ENCODE data around the gene FBXW11. TPM values are rescaled to one million over a fixed set of nuclear protein-coding genes. Genes with fewer than 3 reads are reported as not detected.
"Not testable (repeated sequence)": the region's sequence is repeated elsewhere in the genome, so short reads cannot be mapped to it uniquely, and the experiment has no call there.

The FBXW11 gene
- total RNA-seq: 84.0 TPM

DNA sequence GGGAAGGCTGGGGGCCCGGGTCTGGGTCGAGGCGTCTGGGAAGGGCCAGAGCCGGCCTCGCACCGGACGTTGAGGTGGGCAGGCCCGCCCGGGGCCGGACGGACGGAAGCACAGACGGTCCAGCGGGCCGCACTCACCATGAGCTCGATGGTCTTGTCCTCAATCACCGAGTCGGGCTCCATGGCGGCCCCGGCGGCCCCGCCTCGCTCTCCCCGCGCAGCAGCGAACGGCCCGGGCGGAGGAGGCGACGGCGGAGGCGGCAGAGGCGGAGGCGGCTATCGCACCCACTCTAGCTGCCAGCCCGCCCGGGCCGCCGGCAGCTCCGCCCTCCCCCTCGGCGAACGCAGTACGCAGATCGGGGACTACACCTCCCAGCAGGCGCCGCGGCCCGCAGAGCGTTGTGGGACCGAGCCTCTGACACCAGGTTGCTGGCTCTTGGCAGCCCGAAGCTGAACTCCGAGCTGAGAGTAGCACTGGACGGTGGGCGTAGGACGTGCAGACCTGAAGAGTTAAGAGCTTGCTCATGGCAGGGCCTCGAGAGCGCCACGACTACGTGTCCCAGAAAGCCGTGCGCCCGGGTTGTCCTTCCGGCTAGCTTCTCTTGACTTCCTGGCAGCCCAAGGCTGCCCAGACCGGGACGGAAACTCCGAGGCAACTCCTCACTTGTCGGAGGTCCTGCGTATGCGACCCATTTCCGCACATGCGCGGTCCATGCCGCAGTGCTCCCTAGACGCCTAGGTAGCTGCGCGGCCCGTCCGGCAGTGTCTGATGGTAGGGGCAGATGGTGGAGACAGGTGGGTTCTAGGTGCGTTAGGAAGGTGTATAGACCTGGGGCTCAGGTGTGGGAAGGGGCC lies at the start of gene FBXW11:
FBXW11 (minus strand) TSS at position 318 of the 854 bp plus-strand sequence; CDS start at position 182, 136 bp downstream.
- peak; percentile 98 for DNase-seq

DNA sequence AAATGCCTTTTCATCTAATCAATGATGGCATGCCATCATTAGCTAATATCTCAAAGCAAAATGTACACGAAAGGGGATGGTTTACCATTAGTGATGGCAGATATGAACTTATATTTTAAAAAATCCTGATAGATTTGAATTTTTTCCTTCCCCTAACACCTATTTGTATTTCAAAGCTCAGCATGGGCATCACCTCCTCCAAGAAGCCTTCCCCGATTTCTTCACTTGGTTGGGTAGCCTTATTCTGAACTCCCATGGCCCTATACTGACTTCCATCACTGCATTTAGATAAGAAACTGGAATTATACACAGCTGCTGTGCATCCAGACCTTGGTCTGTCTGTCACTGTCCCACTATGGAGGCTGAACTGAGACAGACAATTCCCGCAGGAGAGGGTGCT lies 49.6 kb upstream of the FBXW11 start:
- no peak for DNase-seq

DNA sequence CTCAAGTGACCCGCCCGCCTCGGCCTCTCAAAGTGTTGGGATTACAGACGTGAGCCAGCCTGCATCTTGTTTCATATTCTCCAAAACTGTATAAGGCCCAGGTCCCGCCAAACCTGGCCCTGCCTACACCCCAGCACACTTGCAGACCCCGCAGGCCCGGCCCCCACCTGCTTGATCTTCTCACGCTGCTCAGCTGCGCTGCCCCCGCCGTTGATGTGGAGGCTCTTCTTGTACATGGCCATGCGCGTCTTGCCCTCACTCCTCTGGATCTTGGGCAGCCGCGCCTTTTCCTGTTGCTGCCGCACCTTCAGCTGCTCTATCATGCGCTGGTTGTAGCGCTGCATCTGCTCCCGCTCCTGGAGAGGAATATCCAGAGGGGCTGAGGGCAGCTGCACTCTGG lies 49.0 kb upstream of the FBXW11 start:
- DNase-seq: no peak

- DNase-seq: no peak
These were observed 48.2 kb upstream of the FBXW11 start for GRCh38 chr5:172054611-172055153.

GRCh38 chr5:172052450-172053236 lies 46.2 kb upstream of the FBXW11 start:
- DNase-seq: no peak

DNA sequence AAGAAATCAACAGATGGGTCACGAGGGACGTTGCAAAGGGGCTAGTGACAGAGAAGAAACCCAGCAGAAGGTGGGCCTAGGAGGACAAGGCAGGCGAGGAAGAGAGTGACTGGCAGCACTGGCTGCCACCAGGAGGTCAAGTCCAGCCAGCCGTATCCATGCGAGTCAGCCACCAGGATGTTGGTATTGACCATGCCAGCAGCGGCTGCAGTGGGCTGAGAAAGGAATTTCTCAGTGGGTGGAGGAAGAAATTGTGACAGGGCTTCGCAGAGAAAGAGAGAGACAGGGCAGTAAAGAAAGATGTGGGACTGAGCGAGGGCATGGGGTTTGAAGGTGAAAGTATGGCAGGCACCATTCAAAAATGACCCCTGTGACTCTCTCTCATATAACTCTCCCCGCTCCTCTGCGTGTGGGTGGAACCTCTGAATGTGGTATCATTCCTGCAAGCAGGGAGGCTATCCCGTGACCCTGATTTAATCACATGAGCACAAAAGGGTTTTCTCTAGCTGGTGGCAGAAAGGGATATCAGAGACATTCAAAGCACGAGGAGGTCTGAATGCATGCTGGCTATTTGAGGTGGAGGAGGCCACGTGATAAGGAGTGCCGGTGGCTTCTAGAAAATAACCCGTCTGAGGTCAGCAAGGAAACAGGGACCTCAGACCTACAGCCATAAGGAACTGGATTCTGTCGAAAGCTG lies 45.4 kb upstream of the FBXW11 start:
- DNase-seq: no peak

GRCh38 chr5:172050080-172050479 lies 43.6 kb upstream of the FBXW11 start:
- DNase-seq: no peak

DNA sequence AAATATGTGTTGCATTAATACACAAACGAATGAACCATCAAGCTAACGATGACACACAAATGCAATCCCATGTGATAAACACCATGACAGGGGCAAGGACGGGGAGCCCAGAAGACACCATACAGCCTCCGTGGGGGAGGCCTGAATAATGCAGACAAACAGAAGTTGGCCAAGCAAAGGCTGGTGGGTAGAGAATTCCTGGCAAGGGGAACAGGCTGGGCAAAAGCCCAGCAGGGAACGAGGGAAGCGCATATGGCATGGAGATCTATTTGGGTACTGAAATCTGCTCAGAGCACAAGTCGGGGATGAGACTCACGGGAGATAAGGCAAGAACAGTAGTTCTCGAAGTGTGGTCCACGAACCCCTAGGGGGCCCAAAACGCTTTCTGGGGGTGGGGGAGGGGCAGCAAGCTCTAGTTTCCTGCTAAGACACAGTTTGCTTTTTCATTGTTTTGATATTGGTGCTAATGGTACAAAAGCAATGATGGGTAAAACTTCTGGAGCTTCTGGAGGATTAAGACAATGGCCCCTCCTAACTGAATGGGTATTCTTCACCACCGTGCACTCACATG lies 42.9 kb upstream of the FBXW11 start:
- no peak for DNase-seq

DNA sequence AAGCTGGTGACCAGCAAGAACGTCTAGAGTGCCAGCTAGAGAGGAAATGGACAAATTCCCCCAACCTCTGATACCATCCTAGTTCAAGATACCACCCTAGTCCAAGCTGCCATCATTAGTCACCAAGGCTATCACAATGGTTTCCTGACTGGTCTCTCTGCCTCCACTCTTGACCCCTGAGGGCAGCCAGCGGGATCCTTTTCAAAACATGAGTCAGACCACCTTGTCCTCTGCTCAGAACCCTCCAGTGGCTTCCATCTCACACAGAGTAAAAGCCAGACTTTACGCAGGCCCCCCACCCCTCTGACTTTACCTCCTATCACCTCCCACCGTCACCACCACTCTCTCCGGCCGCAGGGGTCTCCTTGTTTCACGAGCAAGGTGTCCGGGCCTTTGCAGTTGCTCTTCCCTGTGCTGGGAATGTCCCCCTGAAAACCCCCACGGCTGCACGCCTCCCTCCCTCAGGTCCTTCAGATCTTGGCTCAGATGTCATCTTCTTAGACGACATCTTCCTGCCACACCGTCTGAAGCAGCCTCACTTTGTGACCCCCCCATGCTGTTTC lies 42.2 kb upstream of the FBXW11 start:
- DNase-seq: no peak

DNA sequence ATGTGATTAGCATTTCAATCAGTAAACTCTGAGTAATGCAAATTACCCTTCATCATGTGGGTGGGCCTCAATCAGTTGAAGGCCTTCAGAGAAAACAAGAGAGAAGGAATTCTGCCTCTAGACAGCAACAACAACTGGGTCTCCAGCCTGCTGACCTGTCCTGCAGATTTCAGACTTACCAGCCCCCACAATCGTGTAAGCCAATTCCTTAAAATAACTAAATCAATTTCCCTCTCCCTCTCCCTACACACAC lies 41.7 kb upstream of the FBXW11 start:
- DNase-seq: no peak

- no peak for DNase-seq
These were observed 40.2 kb upstream of the FBXW11 start for GRCh38 chr5:172046593-172046992.

GRCh38 chr5:172045315-172045632 lies 38.8 kb upstream of the FBXW11 start:
- no peak for DNase-seq

DNA sequence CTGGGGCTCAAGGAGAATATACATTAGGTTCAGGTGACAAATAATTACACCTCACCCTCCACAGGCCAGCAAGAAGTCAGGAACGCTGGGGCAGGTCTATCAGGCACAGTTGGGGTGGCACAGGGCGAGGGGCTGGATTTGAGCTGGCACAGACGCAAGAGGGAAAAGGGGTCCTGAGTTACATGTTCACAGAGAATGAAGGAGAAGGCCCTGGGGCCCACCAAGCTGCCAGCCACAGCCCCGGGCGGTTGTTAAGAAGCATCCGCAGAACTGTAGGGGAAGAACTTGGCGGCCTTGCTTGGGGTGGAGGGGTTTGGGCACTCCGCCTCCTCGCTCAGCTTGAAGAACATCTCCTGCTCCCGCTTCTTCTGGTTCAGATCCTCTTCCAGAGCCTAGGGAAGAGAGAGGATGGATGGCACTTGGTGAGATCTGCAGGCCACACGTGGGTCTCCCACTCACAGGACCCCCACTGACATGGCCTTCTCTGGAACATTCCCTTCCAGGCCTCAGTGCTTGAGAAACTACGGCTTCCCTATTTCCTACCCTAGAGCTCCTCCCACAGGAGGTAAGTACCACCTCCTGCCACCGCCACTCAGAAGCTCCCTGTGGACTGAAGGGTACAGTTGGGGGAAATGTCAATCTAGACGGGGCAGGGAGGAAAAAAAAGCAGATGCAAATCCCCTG lies 38.3 kb upstream of the FBXW11 start:
- DNase-seq: no peak

DNA sequence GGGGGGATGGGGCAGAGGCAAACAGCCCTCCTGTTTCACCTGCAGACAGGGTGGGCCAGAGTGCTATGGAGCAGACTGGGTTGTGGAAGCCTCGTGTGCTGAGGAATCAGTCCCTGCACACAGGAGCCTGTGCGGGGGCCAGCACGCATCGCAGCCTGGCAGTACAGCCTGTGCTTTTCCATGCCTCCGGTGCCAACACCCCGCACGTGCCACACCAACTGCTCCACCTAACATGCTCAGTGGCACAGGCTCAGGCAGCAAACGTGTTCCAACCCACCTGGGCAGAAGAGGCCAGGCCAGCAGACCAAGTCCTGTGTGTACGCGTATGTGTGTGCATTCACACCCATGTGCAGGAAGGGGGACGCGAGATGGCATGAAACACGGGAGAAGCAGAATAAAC lies 37.4 kb upstream of the FBXW11 start:
- DNase-seq: peak; percentile 16

DNA sequence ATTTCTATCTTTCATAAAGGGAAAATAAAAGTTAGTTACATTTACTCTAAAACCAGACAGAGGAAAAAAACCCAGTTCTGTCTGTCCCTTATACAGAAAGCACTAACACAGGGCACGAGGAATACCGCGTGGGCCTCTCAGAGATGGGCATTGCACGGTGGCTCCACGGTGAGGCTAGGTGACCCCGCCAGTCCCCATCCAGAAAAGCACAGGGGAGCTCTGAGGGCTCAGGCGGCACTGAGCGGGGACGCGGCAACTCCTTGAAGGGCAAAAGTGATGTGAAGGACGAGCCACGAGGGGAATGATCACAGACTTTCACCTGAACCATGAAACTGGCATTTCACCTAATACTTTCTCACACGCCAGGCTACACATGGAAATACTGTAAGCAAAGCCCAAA lies 35.7 kb upstream of the FBXW11 start:
- no peak for DNase-seq

- DNase-seq: no peak
These were observed 31.7 kb upstream of the FBXW11 start for GRCh38 chr5:172038167-172038566.

DNA sequence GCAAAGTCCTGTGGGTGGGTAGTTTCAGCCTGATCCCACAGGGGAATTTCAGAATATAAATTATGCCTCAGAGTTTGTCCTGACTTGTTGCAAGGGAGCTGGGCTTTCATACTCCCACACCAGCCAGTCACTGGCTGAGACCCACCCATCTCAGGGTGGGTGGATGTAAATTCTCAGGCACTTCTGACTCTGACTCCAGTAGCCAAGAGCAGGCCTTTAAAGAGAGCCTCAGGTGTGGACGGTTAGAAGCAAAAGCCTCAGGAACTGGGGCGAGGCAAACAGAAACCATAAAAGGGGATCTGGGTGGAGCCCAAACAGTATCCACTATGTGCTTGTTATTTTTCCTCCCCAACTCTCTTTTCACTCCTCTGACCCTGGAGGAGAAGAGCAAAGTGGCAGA lies 28.6 kb upstream of the FBXW11 start:
- no peak for DNase-seq

- no peak for DNase-seq
These were observed 25.5 kb upstream of the FBXW11 start for GRCh38 chr5:172031894-172032461.

GRCh38 chr5:172029876-172030275 lies 23.4 kb upstream of the FBXW11 start:
- DNase-seq: no peak

DNA sequence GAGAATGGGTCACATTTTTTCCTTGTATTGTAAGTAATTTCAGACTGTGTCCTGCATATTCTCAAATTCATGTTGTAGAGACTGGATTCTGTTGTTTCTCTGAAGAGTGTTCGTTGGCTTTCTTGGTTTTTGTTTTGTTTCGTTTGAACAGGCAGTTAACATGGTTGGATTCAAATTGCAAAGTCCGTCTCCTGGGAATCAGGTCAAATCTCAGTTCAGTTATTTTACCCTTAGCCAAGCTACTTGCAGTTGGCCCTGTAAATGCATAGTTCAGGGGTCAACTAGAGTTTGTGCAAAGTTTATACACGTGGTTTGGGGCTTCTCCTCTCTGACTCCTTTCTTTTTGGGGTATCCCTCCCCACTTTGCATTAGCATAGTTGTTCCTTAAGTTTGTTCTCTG lies 21.7 kb upstream of the FBXW11 start:
- peak; percentile 61 for DNase-seq

DNA sequence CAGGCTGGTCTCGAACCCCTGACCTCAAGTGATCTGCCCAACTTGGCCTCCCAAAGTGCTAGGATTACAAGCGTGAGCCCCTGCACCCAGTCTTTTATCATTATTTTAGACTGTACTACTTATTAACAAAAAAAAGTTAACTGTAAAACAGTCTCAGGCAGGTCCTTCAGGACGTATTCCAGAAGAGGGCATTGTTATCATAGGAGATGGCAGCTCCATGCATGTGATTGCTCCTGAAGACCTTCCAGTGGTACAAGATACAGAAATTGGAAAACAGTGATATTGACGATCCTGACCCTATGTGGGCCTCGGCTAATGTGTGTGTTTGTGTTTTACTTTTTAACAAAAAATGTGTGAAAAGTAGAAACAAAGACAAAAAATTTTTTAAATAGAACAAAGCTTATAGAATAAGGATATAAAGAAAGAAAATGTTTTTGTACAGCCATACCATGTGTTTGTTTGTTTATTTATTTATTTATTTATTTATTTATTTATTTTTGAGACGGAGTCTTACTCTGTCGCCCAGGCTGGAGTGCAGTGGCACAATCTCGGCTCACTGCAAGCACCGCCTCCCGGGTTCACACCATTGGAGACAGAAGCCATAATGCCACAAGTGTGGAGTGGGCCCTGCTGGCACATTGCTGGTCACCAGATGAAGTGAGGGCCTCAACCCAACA lies 13.8 kb upstream of the FBXW11 start:
- DNase-seq: not testable (repeated sequence)
